Thyroid gland (tissue), 4 donors: ENCODE results near the gene MAGEB6B. TPM values are rescaled to one million over a fixed set of nuclear protein-coding genes. Genes with fewer than 3 reads are reported as not detected.

Experiments used
- DNase-seq, 2 donors: peaks; one replicate each; pipeline ENCODE4 v3.0.0-alpha.2; 2019
- H3K27ac ChIP-seq, 3 donors: fragments of 200-600 bp; sonication (generic); 1 replicate in 2 of 3; 2 replicates in 1 of 3; pipeline ENCODE4 v1.5.1; 2016 to 2019; ENCODE audit warnings: mild to moderate bottlenecking in 1 of 3, moderate library complexity in 1 of 3
- H3K27me3 ChIP-seq: fragments of 200-600 bp; sonication (generic); one replicate; pipeline ENCODE4 v1.5.1; 2019
- H3K36me3 ChIP-seq, 2 donors: fragments of 200-600 bp; sonication (generic); one replicate each; pipeline ENCODE4 v1.5.1; 2016 to 2019
- H3K4me1 ChIP-seq, 2 donors: fragments of 200-600 bp; sonication (generic); one replicate each; pipeline ENCODE4 v1.5.1; 2017 to 2019
- H3K4me3 ChIP-seq, 3 donors: fragments of 200-600 bp; sonication (generic); replicated peaks in 1 of 3; 1 replicate in 2 of 3; 2 replicates in 1 of 3; pipeline ENCODE4 v1.5.1; 2016; ENCODE audit warnings: mild to moderate bottlenecking in 1 of 3
- H3K9me3 ChIP-seq: fragments of 200-600 bp; sonication (generic); one replicate; pipeline ENCODE4 v1.5.1; 2017
- POLR2A ChIP-seq, 2 donors: fragments of 450-650 bp; IDR thresholded peaks; one replicate each; pipeline ENCODE4 v1.6.1; 2017; ENCODE audit warnings: antibody characterized with exemption in 2 of 2, mild to moderate bottlenecking in 2 of 2, moderate library complexity in 1 of 2
- WGBS, 2 donors: methylation state at CpG; one replicate each; pipeline ENCODE4 v1.1.5; 2017; 5-methylcytosine and 5-hydroxymethylcytosine counted together
- intact Hi-C: fragments of 100-400 bp; cut with DNase I; formaldehyde crosslinking; loops from one replicate; pipeline ENCODE4 v1.15.1; 2023
- total RNA-seq, 4 donors: library from RNA; depleted of rRNA; stranded (reverse); fragments of >200 nt; gene quantifications; one replicate each; pipeline ENCODE4 v1.2.3, GENCODE V29; 2016
- TF ChIP-seq, protein P1 (sequence below), 6 experiments: fragments of 200-600 bp in 3 of 6; fragments of 450-650 bp in 3 of 6; sonication (generic) in 3 of 6; IDR thresholded peaks; one replicate each; pipeline ENCODE4 v1.5.1; 2016 to 2019; ENCODE audit warnings: antibody characterized with exemption in 6 of 6, mild to moderate bottlenecking in 2 of 6, inconsistent platforms in 1 of 6, moderate library complexity in 1 of 6

MAGEB6B gene
- total RNA-seq, 4 donors from 2014 or later = not detected

DNA sequence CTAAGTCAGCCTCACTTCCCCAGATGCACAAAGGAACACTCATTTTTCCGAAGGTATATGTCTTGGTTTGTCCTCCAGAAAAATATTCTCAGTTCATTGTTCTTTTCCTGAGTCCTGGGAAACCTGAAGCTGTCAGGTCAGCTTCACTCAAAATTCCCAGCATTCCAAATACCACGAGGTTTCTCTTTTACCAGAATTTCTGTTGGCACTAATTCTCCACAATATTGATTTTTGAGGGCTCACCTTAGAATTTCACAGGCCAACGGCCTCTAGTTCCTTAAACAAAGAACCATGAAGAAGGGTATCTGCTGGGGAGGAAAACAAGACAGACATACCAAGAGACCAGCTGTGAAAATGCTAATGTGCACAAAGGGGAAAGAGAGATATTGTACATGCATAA, 47.6 kb downstream of the MAGEB6B start:
- H3K4me3 ChIP-seq = no peak overlapping the region
- H3K9me3 ChIP-seq = no peaks in the 10 kb centered on the region
- no peaks in the 10 kb centered on the region for H3K4me1 ChIP-seq
- intact Hi-C loops = no loop called here
- H3K27ac ChIP-seq = no peak overlapping the region
- TF ChIP-seq, protein P1, sequence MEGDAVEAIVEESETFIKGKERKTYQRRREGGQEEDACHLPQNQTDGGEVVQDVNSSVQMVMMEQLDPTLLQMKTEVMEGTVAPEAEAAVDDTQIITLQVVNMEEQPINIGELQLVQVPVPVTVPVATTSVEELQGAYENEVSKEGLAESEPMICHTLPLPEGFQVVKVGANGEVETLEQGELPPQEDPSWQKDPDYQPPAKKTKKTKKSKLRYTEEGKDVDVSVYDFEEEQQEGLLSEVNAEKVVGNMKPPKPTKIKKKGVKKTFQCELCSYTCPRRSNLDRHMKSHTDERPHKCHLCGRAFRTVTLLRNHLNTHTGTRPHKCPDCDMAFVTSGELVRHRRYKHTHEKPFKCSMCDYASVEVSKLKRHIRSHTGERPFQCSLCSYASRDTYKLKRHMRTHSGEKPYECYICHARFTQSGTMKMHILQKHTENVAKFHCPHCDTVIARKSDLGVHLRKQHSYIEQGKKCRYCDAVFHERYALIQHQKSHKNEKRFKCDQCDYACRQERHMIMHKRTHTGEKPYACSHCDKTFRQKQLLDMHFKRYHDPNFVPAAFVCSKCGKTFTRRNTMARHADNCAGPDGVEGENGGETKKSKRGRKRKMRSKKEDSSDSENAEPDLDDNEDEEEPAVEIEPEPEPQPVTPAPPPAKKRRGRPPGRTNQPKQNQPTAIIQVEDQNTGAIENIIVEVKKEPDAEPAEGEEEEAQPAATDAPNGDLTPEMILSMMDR (IDR thresholded peaks at IDR 0.05) = no peak
- no peak for TF ChIP-seq POLR2A (IDR thresholded peaks at IDR 0.05)
- no peaks in the 10 kb centered on the region for H3K36me3 ChIP-seq
- 54 to 60% methylated on average over 3 of the region's 3 CpGs for WGBS, 2 donors
- DNase-seq = no peak
- no peaks in the 10 kb centered on the region for H3K27me3 ChIP-seq

Other genes starting within 250 kb of the MAGEB6B start
- gene MAGEB18, start 22.3 kb upstream of the MAGEB6B start, total RNA-seq = not detected
- not detected for gene MAGEB6, start 31.8 kb downstream of the MAGEB6B start, total RNA-seq
- not detected for gene MAGEB5, start 55.6 kb downstream of the MAGEB6B start, total RNA-seq